PC-9 (cell line): ENCODE results near the gene ZNF581. TPM values are rescaled to one million over a fixed set of nuclear protein-coding genes. Genes with fewer than 3 reads are reported as not detected.

Experiments
- BruUV-seq: library from RNA; stranded (reverse); fragments of 400-500 nt; replicated peaks from 2 replicates; lab custom pipeline; 2021; lab: Mats Ljungman, UMichigan
- CTCF ChIA-PET: fragments of 300-600 bp; sonication (Branson Sonifier 250); formaldehyde crosslinking; loops from one replicate; lab custom pipeline; 2022; ENCODE audit warnings: antibody characterized with exemption; lab: Charles Lee
- POLR2A ChIA-PET: fragments of 300-600 bp; sonication (Branson Sonifier 250); formaldehyde crosslinking; loops from one replicate; lab custom pipeline; 2022; ENCODE audit warnings: antibody characterized with exemption; ENCODE audit not compliant: unreplicated experiment; lab: Charles Lee
- DNase-seq, 2 experiments: peaks; one replicate each; pipeline versions ENCODE4 v3.0.0 to v3.0.0-alpha.2; 2015 to 2022; ENCODE audit warnings: mixed read lengths in 1 of 2
- H2AFZ ChIP-seq: fragments of 200-600 bp; sonication (generic); 2 replicates; pipeline ENCODE4 v1.8.1; 2017; ENCODE audit warnings: antibody characterized with exemption
- H3F3A ChIP-seq: fragments of 200-600 bp; sonication (generic); 2 replicates; pipeline ENCODE4 v1.8.1; 2017; ENCODE audit warnings: antibody characterized with exemption, mild to moderate bottlenecking, low read depth; ENCODE audit not compliant: insufficient read depth
- H3K27ac ChIP-seq: fragments of 200-600 bp; sonication (generic); 2 replicates; pipeline ENCODE4 v1.6.1; 2016; ENCODE audit warnings: mixed run types
- H3K27me3 ChIP-seq: fragments of 200-600 bp; sonication (generic); 2 replicates; pipeline ENCODE4 v1.6.1; 2016; ENCODE audit warnings: low read depth, mixed run types; ENCODE audit not compliant: insufficient read depth
- H3K36me3 ChIP-seq: fragments of 200-600 bp; sonication (generic); 2 replicates; pipeline ENCODE4 v1.6.1; 2016; ENCODE audit warnings: low read depth, mixed run types
- H3K4me1 ChIP-seq: fragments of 200-600 bp; sonication (generic); replicated peaks from 2 replicates; pipeline ENCODE4 v1.6.1; 2016; ENCODE audit warnings: mixed run types; ENCODE audit not compliant: insufficient read depth
- H3K4me2 ChIP-seq: fragments of 200-600 bp; sonication (generic); 2 replicates; pipeline ENCODE4 v1.6.1; 2017; ENCODE audit warnings: mixed run types
- H3K4me3 ChIP-seq: fragments of 200-600 bp; sonication (generic); 2 replicates; pipeline ENCODE4 v1.6.1; 2016; ENCODE audit warnings: mixed run types
- H3K79me2 ChIP-seq: fragments of 200-600 bp; sonication (generic); 2 replicates; pipeline ENCODE4 v1.6.1; 2017; ENCODE audit warnings: low read depth, mixed run types
- H3K9me2 ChIP-seq: fragments of 200-600 bp; sonication (generic); 2 replicates; pipeline ENCODE4 v1.8.1; 2017; ENCODE audit warnings: mild to moderate bottlenecking; ENCODE audit not compliant: insufficient read depth
- H3K9me3 ChIP-seq: fragments of 200-600 bp; sonication (generic); 2 replicates; pipeline ENCODE4 v1.8.1; 2016; ENCODE audit warnings: low read depth; ENCODE audit not compliant: insufficient read depth
- H4K20me1 ChIP-seq: fragments of 200-600 bp; sonication (generic); 2 replicates; pipeline ENCODE4 v1.8.1; 2017; ENCODE audit not compliant: insufficient read depth
- CTCF ChIP-seq: fragments of 200-600 bp; sonication (generic); conservative IDR thresholded peaks from 2 replicates; pipeline ENCODE4 v1.6.1; 2017; ENCODE audit warnings: mixed run types, antibody characterized with exemption, mild to moderate bottlenecking, moderate library complexity
- EZH2 ChIP-seq: fragments of 200-600 bp; sonication (generic); IDR thresholded peaks from 2 replicates; pipeline ENCODE4 v1.8.0; 2017; ENCODE audit warnings: antibody characterized with exemption, low read depth
- intact Hi-C: fragments of 100-400 bp; cut with micrococcal nuclease; formaldehyde crosslinking; loops from one replicate; pipeline ENCODE4 v1.10.0; 2022; ENCODE audit not compliant: unreplicated experiment
- total RNA-seq: library from RNA; stranded (reverse); gene quantifications from 2 replicates; pipeline ENCODE4 v1.2.3, GENCODE V29; 2021

The ZNF581 gene
- total RNA-seq, 1 experiment from 2014 or later = 53.5 TPM

DNA sequence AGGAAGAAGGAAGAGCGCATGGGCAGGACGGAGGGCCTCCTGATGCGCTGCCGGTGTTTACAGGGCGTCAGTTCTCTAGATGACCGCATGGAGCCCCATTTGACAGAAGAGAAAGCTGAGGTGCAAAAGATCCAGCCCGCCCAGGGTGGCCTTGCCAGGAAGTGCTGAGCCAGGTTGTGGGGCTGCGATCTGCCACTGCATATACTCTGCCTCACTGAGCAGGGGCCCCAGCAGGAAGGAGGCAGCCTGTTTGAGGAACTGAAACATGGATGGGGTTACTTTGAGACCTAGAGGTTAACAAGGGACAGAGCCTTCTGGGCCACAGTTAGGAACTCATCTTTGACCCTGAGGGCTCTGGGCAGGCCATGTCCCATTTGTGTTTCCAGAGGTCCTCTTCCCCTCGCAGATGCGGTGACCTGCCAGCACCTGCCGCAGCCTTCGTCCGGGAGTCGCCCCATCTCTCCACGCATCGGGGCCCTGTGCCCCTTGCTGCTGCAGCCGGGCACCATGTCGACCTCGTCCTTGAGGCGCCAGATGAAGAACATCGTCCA lies 34.7 kb downstream of the ZNF581 start:
- intact Hi-C loops = no loop called here
- Histone ChIP-seq H3K79me2 (peaks cover 68% of the 10 kb centered on the region), H2AFZ (no peak overlapping the region), H3F3A (peaks cover 14% of the 10 kb centered on the region), H3K27me3 (no peaks in the 10 kb centered on the region), H3K4me1 (peaks cover 19% of the 10 kb centered on the region), H3K36me3 (peaks cover 40% of the 10 kb centered on the region), H3K4me3 (no peak overlapping the region), H3K27ac (no peak overlapping the region), H3K4me2 (no peak overlapping the region), H3K9me2 (no peaks in the 10 kb centered on the region), H4K20me1 (peaks cover 54% of the 10 kb centered on the region), H3K9me3 (no peaks in the 10 kb centered on the region)
- no TSS peak for BruUV-seq
- DNase-seq = no peak
- TF ChIP-seq CTCF (no peak), EZH2 (no peak)
- CTCF ChIA-PET = no interaction called here
- POLR2A ChIA-PET = no interaction called here

DNA sequence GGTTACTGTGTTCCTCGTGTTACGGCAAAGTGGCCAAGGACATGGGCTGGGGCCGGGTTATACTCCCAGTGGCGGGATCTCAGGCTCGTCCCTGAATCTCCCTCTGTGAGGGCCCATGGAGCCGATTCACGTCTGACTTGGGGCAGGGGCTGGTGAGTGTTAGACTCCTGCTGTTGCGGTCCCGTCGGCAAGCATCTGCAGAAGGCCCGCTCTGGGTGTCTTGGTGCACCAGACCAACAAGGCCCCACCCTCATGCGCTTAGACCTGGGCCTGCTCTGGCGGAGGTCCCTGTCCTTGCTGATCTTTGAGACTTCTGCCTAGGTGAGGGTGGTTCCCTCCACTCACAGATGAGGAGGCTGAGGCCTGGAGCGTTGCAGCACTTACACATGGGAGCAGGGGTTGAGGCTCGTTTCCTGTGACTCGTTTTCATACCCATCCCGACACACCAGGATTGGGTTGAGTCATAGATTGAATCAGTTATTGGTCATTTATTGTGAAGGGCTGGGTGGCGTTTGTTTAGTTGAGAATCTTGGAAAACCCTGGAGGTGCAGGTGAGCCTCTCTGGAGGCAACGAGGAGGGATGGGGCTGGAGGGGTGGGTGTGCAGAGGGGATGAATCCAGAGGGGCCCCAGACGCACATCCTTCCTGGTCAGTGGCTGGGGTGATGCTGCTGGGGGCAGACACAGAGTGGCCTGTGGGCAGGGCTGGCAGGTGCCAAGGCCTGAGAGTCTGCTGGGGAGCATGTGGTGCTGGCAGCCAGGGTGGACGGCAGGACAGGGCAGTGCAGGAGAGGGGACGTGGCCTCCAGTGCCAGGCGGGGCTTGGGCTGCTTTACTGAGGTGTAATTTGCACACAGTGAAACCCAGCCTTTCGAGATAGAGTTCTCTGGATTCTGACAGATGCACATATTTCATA lies 36.2 kb downstream of the ZNF581 start:
- Histone ChIP-seq H3K4me1 (peaks cover 14% of the 10 kb centered on the region), H3K4me2 (no peak overlapping the region), H4K20me1 (peaks cover 56% of the 10 kb centered on the region), H3K9me3 (no peaks in the 10 kb centered on the region), H3K36me3 (peaks cover 38% of the 10 kb centered on the region), H3K27ac (no peak overlapping the region), H3F3A (peaks cover 3% of the 10 kb centered on the region; the same call in 1 of the 2 replicates), H3K27me3 (no peaks in the 10 kb centered on the region), H3K4me3 (no peak overlapping the region), H3K79me2 (peaks cover 72% of the 10 kb centered on the region), H3K9me2 (no peaks in the 10 kb centered on the region), H2AFZ (no peak overlapping the region)
- TF ChIP-seq CTCF (no peak), EZH2 (no peak)
- POLR2A ChIA-PET = no interaction called here
- no TSS peak for BruUV-seq
- DNase-seq = no peak
- CTCF ChIA-PET = no interaction called here
- intact Hi-C loops = no loop called here

DNA sequence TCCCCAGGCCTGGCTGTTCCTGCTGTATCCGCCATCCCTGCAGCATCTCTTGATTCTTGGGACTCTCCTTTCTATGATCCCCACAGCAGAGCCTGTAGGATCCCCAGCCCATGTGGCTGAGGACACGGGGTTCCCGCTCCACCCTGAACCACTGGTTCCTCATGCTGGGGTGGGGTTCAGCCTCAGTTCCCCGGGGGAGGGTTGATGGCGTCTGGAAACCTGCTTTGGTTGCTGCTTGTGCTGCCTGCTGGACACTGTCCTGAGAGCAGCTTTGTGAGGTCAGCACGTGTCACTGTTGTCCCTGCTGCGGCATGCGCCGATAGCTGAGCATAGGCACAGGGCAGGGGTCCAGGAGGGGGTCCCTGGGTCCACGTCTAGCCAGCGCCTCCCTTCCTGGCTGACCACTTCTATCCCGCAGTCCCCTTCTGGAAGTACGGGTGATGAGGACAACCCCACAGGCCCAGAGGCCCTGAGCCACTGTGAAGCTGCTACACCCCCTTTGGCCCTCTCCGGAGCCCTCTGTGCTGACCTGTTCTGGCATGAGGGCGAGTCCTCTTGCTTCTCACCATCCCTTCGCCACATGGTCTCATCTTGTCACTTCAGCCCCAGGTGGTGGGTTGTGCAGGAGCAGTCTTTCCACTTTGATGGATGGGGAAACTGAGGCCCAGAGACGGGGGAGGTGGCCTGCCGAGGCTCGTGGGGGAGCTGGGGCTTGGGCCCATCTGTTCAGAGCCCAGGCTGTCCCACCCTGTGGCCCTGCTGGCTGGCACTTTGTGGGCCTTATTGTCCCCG lies 37.1 kb downstream of the ZNF581 start:
- Histone ChIP-seq H4K20me1 (peaks cover 56% of the 10 kb centered on the region), H2AFZ (no peak overlapping the region)
- CTCF ChIA-PET = no interaction called here

More for the DNA sequence above, 37.1 kb downstream of the ZNF581 start:
- no peaks in the 10 kb centered on the region for H3F3A ChIP-seq
- peaks cover 69% of the 10 kb centered on the region for H3K79me2 ChIP-seq
- H3K27ac ChIP-seq = no peak overlapping the region
- no peak overlapping the region for H3K4me2 ChIP-seq
- no peaks in the 10 kb centered on the region for H3K9me2 ChIP-seq
- H3K27me3 ChIP-seq = no peaks in the 10 kb centered on the region
- no peak for DNase-seq
- H3K9me3 ChIP-seq = no peaks in the 10 kb centered on the region
- BruUV-seq = no TSS peak
- H3K4me1 ChIP-seq = peaks cover 14% of the 10 kb centered on the region
- intact Hi-C loops = no loop called here
- TF ChIP-seq EZH2 = no peak
- no peak for TF ChIP-seq CTCF
- peaks cover 38% of the 10 kb centered on the region for H3K36me3 ChIP-seq
- POLR2A ChIA-PET = no interaction called here
- H3K4me3 ChIP-seq = no peak overlapping the region
